GM12801 (cell line): ENCODE data around the gene FOXRED1.

Source experiments
- CTCF ChIP-seq: IDR thresholded peaks from one replicate; pipeline ENCODE4 v1.5.1; 2011; ENCODE audit warnings: control low read depth; ENCODE audit not compliant: insufficient read length; ENCODE audit errors: extremely low read depth

FOXRED1 gene

GRCh38 chr11:126231725-126232459 lies 37.1 kb upstream of the FOXRED1 start:
- TF ChIP-seq CTCF, result no peak

GRCh38 chr11:126232683-126233082 lies 36.3 kb upstream of the FOXRED1 start:
- TF ChIP-seq CTCF, result no peak

DNA sequence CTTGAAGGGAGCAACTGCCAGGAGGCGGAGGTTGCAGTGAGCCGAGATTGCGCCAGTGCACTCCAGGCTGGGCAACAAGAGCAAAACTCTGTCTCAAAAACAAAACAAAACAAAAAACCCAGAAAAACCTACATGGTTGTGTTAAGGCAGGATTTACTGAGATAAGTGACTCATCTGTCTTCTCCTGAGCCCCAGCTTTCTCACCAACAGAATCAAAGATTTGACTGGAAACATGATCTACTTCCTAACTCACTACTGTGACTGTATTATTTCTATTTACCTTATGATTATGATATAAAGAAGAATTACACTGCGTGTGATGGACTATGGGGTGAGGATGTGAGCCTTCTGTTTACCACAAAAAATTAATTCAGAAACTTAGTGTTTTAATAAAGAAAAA lies 35.6 kb upstream of the FOXRED1 start:
- no peak for TF ChIP-seq CTCF

GRCh38 chr11:126246636-126247035 lies 22.3 kb upstream of the FOXRED1 start:
- TF ChIP-seq CTCF, result no peak

- TF ChIP-seq CTCF, result no peak
Observed at GRCh38 chr11:126253265-126253664, 15.7 kb upstream of the FOXRED1 start.

- TF ChIP-seq CTCF, result no peak
Observed at GRCh38 chr11:126254819-126255218, 14.1 kb upstream of the FOXRED1 start.

DNA sequence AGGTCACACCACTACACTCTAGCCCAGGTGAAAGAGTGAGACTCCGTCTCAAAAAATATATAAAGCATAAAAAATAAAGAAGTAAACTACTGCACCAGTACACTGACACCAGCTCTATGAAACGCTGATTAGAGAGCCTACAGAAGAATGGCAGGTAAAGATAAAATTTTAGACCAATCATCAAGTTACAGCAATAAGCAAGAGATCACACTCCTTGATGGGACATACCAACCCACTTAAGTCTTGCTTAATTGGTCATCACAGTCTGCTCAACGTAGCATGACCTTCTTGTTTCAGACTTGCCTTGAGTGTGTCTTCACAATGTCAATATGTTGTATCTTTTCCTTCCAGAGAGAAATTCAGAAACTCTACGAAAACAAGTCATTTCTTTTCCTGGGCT lies 12.7 kb upstream of the FOXRED1 start:
- no peak for TF ChIP-seq CTCF
